ENCODE data around the gene ENTPD8. TPM values are rescaled to one million over a fixed set of nuclear protein-coding genes. Genes with fewer than 3 reads are reported as not detected.

ENTPD8 gene
- total RNA-seq, 2 experiments from 2014 or later, result not detected

- no peak for TF ChIP-seq CTCF (conservative IDR thresholded peaks at IDR 0.05; ENCODE audit: low read length)
- TF ChIP-seq EZH2phosphoT487 (IDR thresholded peaks at IDR 0.05; ENCODE audit: borderline replicate concordance, low read depth, low read length), result no peak
- no peaks in the 10 kb centered on the region for H3K9me2 ChIP-seq (ENCODE audit: insufficient read depth, low read length)
- intact Hi-C loops (cut with micrococcal nuclease; ENCODE audit: unreplicated experiment), result loop anchor here (5.0 kb wide), 2 partner anchors 144 to 159 kb away; partner anchors contain the start of gene NRARP
- H3K9me3 ChIP-seq (ENCODE audit: low read length), result no peaks in the 10 kb centered on the region
- H3K4me3 ChIP-seq (ENCODE audit: low read depth, low read length, poor library complexity, severe bottlenecking), result no peak overlapping the region
- H3K27ac ChIP-seq (ENCODE audit: low read depth, low read length, poor library complexity, severe bottlenecking), result no peak overlapping the region
- no peaks in the 10 kb centered on the region for H3K79me2 ChIP-seq (ENCODE audit: insufficient read depth, low read depth, low read length)
- ChIA-PET CTCF (ENCODE audit: unreplicated experiment) (no interaction called here), POLR2A (no interaction called here)
- BruUV-seq (replicated peaks), result no TSS peak
- H3K4me1 ChIP-seq (ENCODE audit: insufficient read depth, low read length, poor library complexity, severe bottlenecking), result peaks cover 12% of the 10 kb centered on the region
- H4K20me1 ChIP-seq (ENCODE audit: insufficient read depth, low read length), result no peaks in the 10 kb centered on the region
- 0 out of 2 replicates have a peak, but pooled peaks cover 8% of the 10 kb centered on the region for H3K36me3 ChIP-seq (ENCODE audit: insufficient read depth, low read length)
- H3K4me2 ChIP-seq (ENCODE audit: low read length), result no peak overlapping the region
- no peak for DNase-seq (ENCODE audit: low spot score)
- H2AFZ ChIP-seq (ENCODE audit: low read length), result no peak overlapping the region
Measured at GRCh38 chr9:137445930-137446431, 4.8 kb upstream of the ENTPD8 start.

- no peaks in the 10 kb centered on the region for H4K20me1 ChIP-seq (ENCODE audit: insufficient read depth, low read length)
- ChIA-PET CTCF (ENCODE audit: unreplicated experiment) (no interaction called here), POLR2A (no interaction called here)
- TF ChIP-seq EZH2phosphoT487 (IDR thresholded peaks at IDR 0.05; ENCODE audit: borderline replicate concordance, low read depth, low read length), result no peak
- TF ChIP-seq CTCF (conservative IDR thresholded peaks at IDR 0.05; ENCODE audit: low read length), result peak; percentile 89
- H3K27ac ChIP-seq (ENCODE audit: low read depth, low read length, poor library complexity, severe bottlenecking), result no peak overlapping the region
- H3K79me2 ChIP-seq (ENCODE audit: insufficient read depth, low read depth, low read length), result no peaks in the 10 kb centered on the region
- no TSS peak for BruUV-seq (replicated peaks)
- intact Hi-C loops (cut with micrococcal nuclease; ENCODE audit: unreplicated experiment), result loop anchor here (5.0 kb wide), 2 partner anchors 143 to 158 kb away; partner anchors contain the start of gene NRARP
- DNase-seq (ENCODE audit: low spot score), result peak; percentile 75
- no peak overlapping the region for H2AFZ ChIP-seq (ENCODE audit: low read length)
- no peaks in the 10 kb centered on the region for H3K9me3 ChIP-seq (ENCODE audit: low read length)
- H3K36me3 ChIP-seq (ENCODE audit: insufficient read depth, low read length), result 0 out of 2 replicates have a peak, but pooled peaks cover 8% of the 10 kb centered on the region
- no peak overlapping the region for H3K4me2 ChIP-seq (ENCODE audit: low read length)
- H3K4me3 ChIP-seq (ENCODE audit: low read depth, low read length, poor library complexity, severe bottlenecking), result no peak overlapping the region
- H3K9me2 ChIP-seq (ENCODE audit: insufficient read depth, low read length), result no peaks in the 10 kb centered on the region
- peaks cover 5% of the 10 kb centered on the region for H3K4me1 ChIP-seq (ENCODE audit: insufficient read depth, low read length, poor library complexity, severe bottlenecking)
Measured at GRCh38 chr9:137445275-137445807, 4.2 kb upstream of the ENTPD8 start.

- intact Hi-C loops (cut with micrococcal nuclease; ENCODE audit: unreplicated experiment), result no loop called here
- TF ChIP-seq EZH2phosphoT487 (IDR thresholded peaks at IDR 0.05; ENCODE audit: borderline replicate concordance, low read depth, low read length) (no peak), CTCF (conservative IDR thresholded peaks at IDR 0.05; ENCODE audit: low read length) (0 out of 2 replicates have a peak, but pooled peaks have one; percentile 12)
- Histone ChIP-seq H3K36me3 (ENCODE audit: insufficient read depth, low read length) (no peaks in the 10 kb centered on the region), H3K79me2 (ENCODE audit: insufficient read depth, low read depth, low read length) (no peaks in the 10 kb centered on the region), H3K27ac (ENCODE audit: low read depth, low read length, poor library complexity, severe bottlenecking) (no peak overlapping the region), H3K4me1 (ENCODE audit: insufficient read depth, low read length, poor library complexity, severe bottlenecking) (no peaks in the 10 kb centered on the region), H4K20me1 (ENCODE audit: insufficient read depth, low read length) (no peaks in the 10 kb centered on the region), H3K9me3 (ENCODE audit: low read length) (no peaks in the 10 kb centered on the region), H3K4me3 (ENCODE audit: low read depth, low read length, poor library complexity, severe bottlenecking) (no peak overlapping the region), H3K9me2 (ENCODE audit: insufficient read depth, low read length) (no peaks in the 10 kb centered on the region), H2AFZ (ENCODE audit: low read length) (no peak overlapping the region), H3K4me2 (ENCODE audit: low read length) (no peak overlapping the region)
- ChIA-PET POLR2A (no interaction called here), CTCF (ENCODE audit: unreplicated experiment) (no interaction called here)
- DNase-seq (ENCODE audit: low spot score), result no peak
- no TSS peak for BruUV-seq (replicated peaks)
Measured at GRCh38 chr9:137444106-137444790, 3.1 kb upstream of the ENTPD8 start.
